HG03378 (cell line): ENCODE data around the gene SCN11A.

Experiments
- ATAC-seq: cut with Tn5 transposase; IDR thresholded peaks from one replicate; pipeline ENCODE4 v1.9.1; 2021; ENCODE audit warnings: mild to moderate bottlenecking, moderate library complexity; ENCODE audit not compliant: unreplicated experiment

SCN11A gene

GRCh38 chr3:39011191-39011736, 40.5 kb downstream of the SCN11A start:
- ATAC-seq, result no peak

GRCh38 chr3:39005295-39005694, 46.4 kb downstream of the SCN11A start:
- ATAC-seq, result no peak
